HEK293 (cell line): ENCODE results near the gene FXYD1.
A peak's percentile ranks its signal among the peaks of the same experiment; 100 is the strongest.

Experiments used
- BCL11B ChIP-seq: fragments of 450-650 bp; formaldehyde crosslinking; IDR thresholded peaks from 2 replicates; pipeline ENCODE4 v1.5.1; 2016; ENCODE audit warnings: low read depth, missing biosample characterization, missing genetic modification characterization
- KLF16 ChIP-seq: fragments of 450-650 bp; formaldehyde crosslinking; IDR thresholded peaks from 2 replicates; pipeline ENCODE4 v1.5.1; 2017; ENCODE audit warnings: missing biosample characterization, missing genetic modification characterization
- SP3 ChIP-seq: fragments of 450-650 bp; formaldehyde crosslinking; IDR thresholded peaks from 2 replicates; pipeline ENCODE4 v1.5.1; 2016; ENCODE audit warnings: missing biosample characterization, missing genetic modification characterization
- TCF7L2 ChIP-seq: IDR thresholded peaks from 2 replicates; pipeline ENCODE4 v1.6.1; 2011; ENCODE audit warnings: low read depth, mild to moderate bottlenecking, inconsistent platforms, low read length, moderate library complexity, borderline replicate concordance
- TSHZ1 ChIP-seq: fragments of 450-650 bp; formaldehyde crosslinking; IDR thresholded peaks from 2 replicates; pipeline ENCODE4 v1.5.1; 2016; ENCODE audit warnings: missing biosample characterization, missing genetic modification characterization, borderline replicate concordance
- YY2 ChIP-seq: fragments of 450-650 bp; formaldehyde crosslinking; IDR thresholded peaks from 2 replicates; pipeline ENCODE4 v1.5.1; 2016; ENCODE audit warnings: missing biosample characterization, missing genetic modification characterization
- ZBTB1 ChIP-seq: fragments of 450-650 bp; formaldehyde crosslinking; IDR thresholded peaks from 2 replicates; pipeline ENCODE4 v1.5.1; 2016; ENCODE audit warnings: missing biosample characterization, missing genetic modification characterization
- ZBTB21 ChIP-seq: fragments of 450-650 bp; formaldehyde crosslinking; IDR thresholded peaks from 2 replicates; pipeline ENCODE4 v1.5.1; 2017; ENCODE audit warnings: missing biosample characterization, missing genetic modification characterization
- ZNF133 ChIP-seq: fragments of 450-650 bp; formaldehyde crosslinking; IDR thresholded peaks from 2 replicates; pipeline ENCODE4 v1.5.1; 2016; ENCODE audit warnings: missing biosample characterization, missing genetic modification characterization
- ZNF239 ChIP-seq: fragments of 450-650 bp; formaldehyde crosslinking; IDR thresholded peaks from 2 replicates; pipeline ENCODE4 v1.5.1; 2016; ENCODE audit warnings: missing biosample characterization, missing genetic modification characterization
- ZNF266 ChIP-seq: fragments of 450-650 bp; formaldehyde crosslinking; IDR thresholded peaks from 2 replicates; pipeline ENCODE4 v1.5.1; 2016; ENCODE audit warnings: missing biosample characterization, missing genetic modification characterization, low read depth
- ZNF416 ChIP-seq: fragments of 450-650 bp; formaldehyde crosslinking; IDR thresholded peaks from 2 replicates; pipeline ENCODE4 v1.5.1; 2016; ENCODE audit warnings: missing biosample characterization, missing genetic modification characterization
- ZNF449 ChIP-seq: fragments of 450-650 bp; formaldehyde crosslinking; IDR thresholded peaks from 2 replicates; pipeline ENCODE4 v1.5.1; 2017; ENCODE audit warnings: missing biosample characterization, mild to moderate bottlenecking, missing genetic modification characterization, moderate library complexity
- ZNF510 ChIP-seq: fragments of 450-650 bp; formaldehyde crosslinking; IDR thresholded peaks from 2 replicates; pipeline ENCODE4 v1.5.1; 2018; ENCODE audit warnings: mild to moderate bottlenecking, missing genetic modification characterization, missing biosample characterization; ENCODE audit not compliant: insufficient replicate concordance
- ZNF513 ChIP-seq: fragments of 450-650 bp; IDR thresholded peaks from 2 replicates; pipeline ENCODE4 v1.5.1; 2018; ENCODE audit warnings: missing biosample characterization, missing genetic modification characterization
- ZNF548 ChIP-seq: fragments of 450-650 bp; formaldehyde crosslinking; IDR thresholded peaks from 2 replicates; pipeline ENCODE4 v1.5.1; 2016; ENCODE audit warnings: missing biosample characterization, missing genetic modification characterization
- ZNF560 ChIP-seq: fragments of 450-650 bp; formaldehyde crosslinking; IDR thresholded peaks from 2 replicates; pipeline ENCODE4 v1.5.1; 2017; ENCODE audit warnings: missing biosample characterization, missing genetic modification characterization, borderline replicate concordance
- ZNF600 ChIP-seq: fragments of 450-650 bp; formaldehyde crosslinking; IDR thresholded peaks from 2 replicates; pipeline ENCODE4 v1.5.1; 2016; ENCODE audit warnings: missing biosample characterization, missing genetic modification characterization
- ZNF610 ChIP-seq: fragments of 450-650 bp; formaldehyde crosslinking; IDR thresholded peaks from 2 replicates; pipeline ENCODE4 v1.5.1; 2016; ENCODE audit warnings: missing biosample characterization, missing genetic modification characterization, borderline replicate concordance
- ZNF658 ChIP-seq: fragments of 450-650 bp; formaldehyde crosslinking; IDR thresholded peaks from 2 replicates; pipeline ENCODE4; 2016; ENCODE audit warnings: missing biosample characterization, missing genetic modification characterization
- ZSCAN18 ChIP-seq: fragments of 450-650 bp; formaldehyde crosslinking; IDR thresholded peaks from 2 replicates; pipeline ENCODE4 v1.5.1; 2016; ENCODE audit warnings: missing biosample characterization, missing genetic modification characterization
- ZSCAN23 ChIP-seq: fragments of 450-650 bp; formaldehyde crosslinking; IDR thresholded peaks from 2 replicates; pipeline ENCODE4 v1.5.1; 2016; ENCODE audit warnings: missing biosample characterization, missing genetic modification characterization
- TF ChIP-seq, protein P1 (sequence below): fragments of 450-650 bp; formaldehyde crosslinking; IDR thresholded peaks from 2 replicates; pipeline ENCODE4 v1.5.1; 2017; ENCODE audit warnings: missing biosample characterization, missing genetic modification characterization
- TF ChIP-seq, protein P2 (sequence below): fragments of 450-650 bp; formaldehyde crosslinking; IDR thresholded peaks from 2 replicates; pipeline ENCODE4 v1.5.1; 2017; ENCODE audit warnings: missing biosample characterization, missing genetic modification characterization
- TF ChIP-seq, protein P3 (sequence below): fragments of 450-650 bp; formaldehyde crosslinking; IDR thresholded peaks from 2 replicates; pipeline ENCODE4 v1.5.1; 2016; ENCODE audit warnings: missing biosample characterization, missing genetic modification characterization
- TF ChIP-seq, protein P4 (sequence below): sonication (generic); formaldehyde crosslinking; IDR thresholded peaks from 2 replicates; pipeline ENCODE4 v1.8.1; 2022; ENCODE audit warnings: mild to moderate bottlenecking, moderate library complexity, missing genetic modification reagents

Gene FXYD1

GRCh38 chr19:35135389-35135909 lies 3.2 kb upstream of the FXYD1 start (continued):
- TF ChIP-seq, protein P1, sequence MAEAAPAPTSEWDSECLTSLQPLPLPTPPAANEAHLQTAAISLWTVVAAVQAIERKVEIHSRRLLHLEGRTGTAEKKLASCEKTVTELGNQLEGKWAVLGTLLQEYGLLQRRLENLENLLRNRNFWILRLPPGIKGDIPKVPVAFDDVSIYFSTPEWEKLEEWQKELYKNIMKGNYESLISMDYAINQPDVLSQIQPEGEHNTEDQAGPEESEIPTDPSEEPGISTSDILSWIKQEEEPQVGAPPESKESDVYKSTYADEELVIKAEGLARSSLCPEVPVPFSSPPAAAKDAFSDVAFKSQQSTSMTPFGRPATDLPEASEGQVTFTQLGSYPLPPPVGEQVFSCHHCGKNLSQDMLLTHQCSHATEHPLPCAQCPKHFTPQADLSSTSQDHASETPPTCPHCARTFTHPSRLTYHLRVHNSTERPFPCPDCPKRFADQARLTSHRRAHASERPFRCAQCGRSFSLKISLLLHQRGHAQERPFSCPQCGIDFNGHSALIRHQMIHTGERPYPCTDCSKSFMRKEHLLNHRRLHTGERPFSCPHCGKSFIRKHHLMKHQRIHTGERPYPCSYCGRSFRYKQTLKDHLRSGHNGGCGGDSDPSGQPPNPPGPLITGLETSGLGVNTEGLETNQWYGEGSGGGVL (tag by site-specific recombination), result peak; percentile 68
- TF ChIP-seq BCL11B (no peak), ZNF548 (tag by site-specific recombination) (no peak), TCF7L2 (no peak), ZNF239 (tag by site-specific recombination) (0 out of 2 replicates have a peak, but pooled peaks have one; percentile 24), ZNF416 (tag by site-specific recombination) (no peak), ZNF600 (tag by site-specific recombination) (peak; percentile 68; the same call in 1 of the 2 replicates), TSHZ1 (tag by site-specific recombination) (peak; percentile 25; the same call in 1 of the 2 replicates), ZNF133 (tag by site-specific recombination) (no peak; the same call in 1 of the 2 replicates), SP3 (tag by site-specific recombination) (peak; percentile 57), KLF16 (tag by site-specific recombination) (peak; percentile 83), ZNF610 (tag by site-specific recombination) (no peak), ZBTB21 (tag by site-specific recombination) (peak; percentile 80), ZNF658 (no peak), ZNF560 (tag by site-specific recombination) (no peak), ZNF513 (tag by site-specific recombination) (peak; percentile 100), ZNF266 (tag by site-specific recombination) (no peak), ZSCAN23 (tag by site-specific recombination) (no peak), ZNF510 (tag by site-specific recombination) (no peak), YY2 (tag by site-specific recombination) (no peak), ZSCAN18 (peak; percentile 85), ZNF449 (tag by site-specific recombination) (peak; percentile 94; the same call in 1 of the 2 replicates), ZBTB1 (tag by site-specific recombination) (no peak)
- TF ChIP-seq, protein P2, sequence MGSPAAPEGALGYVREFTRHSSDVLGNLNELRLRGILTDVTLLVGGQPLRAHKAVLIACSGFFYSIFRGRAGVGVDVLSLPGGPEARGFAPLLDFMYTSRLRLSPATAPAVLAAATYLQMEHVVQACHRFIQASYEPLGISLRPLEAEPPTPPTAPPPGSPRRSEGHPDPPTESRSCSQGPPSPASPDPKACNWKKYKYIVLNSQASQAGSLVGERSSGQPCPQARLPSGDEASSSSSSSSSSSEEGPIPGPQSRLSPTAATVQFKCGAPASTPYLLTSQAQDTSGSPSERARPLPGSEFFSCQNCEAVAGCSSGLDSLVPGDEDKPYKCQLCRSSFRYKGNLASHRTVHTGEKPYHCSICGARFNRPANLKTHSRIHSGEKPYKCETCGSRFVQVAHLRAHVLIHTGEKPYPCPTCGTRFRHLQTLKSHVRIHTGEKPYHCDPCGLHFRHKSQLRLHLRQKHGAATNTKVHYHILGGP (tag by site-specific recombination), result no peak
- TF ChIP-seq, protein P3, sequence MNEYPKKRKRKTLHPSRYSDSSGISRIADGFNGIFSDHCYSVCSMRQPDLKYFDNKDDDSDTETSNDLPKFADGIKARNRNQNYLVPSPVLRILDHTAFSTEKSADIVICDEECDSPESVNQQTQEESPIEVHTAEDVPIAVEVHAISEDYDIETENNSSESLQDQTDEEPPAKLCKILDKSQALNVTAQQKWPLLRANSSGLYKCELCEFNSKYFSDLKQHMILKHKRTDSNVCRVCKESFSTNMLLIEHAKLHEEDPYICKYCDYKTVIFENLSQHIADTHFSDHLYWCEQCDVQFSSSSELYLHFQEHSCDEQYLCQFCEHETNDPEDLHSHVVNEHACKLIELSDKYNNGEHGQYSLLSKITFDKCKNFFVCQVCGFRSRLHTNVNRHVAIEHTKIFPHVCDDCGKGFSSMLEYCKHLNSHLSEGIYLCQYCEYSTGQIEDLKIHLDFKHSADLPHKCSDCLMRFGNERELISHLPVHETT (tag by site-specific recombination), result peak; percentile 82; the same call in 1 of the 2 replicates
- TF ChIP-seq, protein P4, sequence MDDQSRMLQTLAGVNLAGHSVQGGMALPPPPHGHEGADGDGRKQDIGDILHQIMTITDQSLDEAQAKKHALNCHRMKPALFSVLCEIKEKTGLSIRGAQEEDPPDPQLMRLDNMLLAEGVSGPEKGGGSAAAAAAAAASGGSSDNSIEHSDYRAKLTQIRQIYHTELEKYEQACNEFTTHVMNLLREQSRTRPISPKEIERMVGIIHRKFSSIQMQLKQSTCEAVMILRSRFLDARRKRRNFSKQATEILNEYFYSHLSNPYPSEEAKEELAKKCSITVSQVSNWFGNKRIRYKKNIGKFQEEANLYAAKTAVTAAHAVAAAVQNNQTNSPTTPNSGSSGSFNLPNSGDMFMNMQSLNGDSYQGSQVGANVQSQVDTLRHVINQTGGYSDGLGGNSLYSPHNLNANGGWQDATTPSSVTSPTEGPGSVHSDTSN (CRISPR knock-in tag), result no peak
